Aorta (tissue), 5 donors: ENCODE results near the gene KRTAP5-11. TPM values are rescaled to one million over a fixed set of nuclear protein-coding genes. Genes with fewer than 3 reads are reported as not detected.

ENCODE experiments used
- ATAC-seq: fragments of 200-7000 bp; cut with Tn5 transposase; one replicate; pipeline ENCODE4 v1.9.1; 2022; ENCODE audit warnings: moderate library complexity; ENCODE audit not compliant: low FRiP score
- DNase-seq, 2 donors: peaks; one replicate each; pipeline ENCODE4 v3.0.0-alpha.2; 2020
- H3K27ac ChIP-seq, 2 donors: one replicate each; pipeline ENCODE4 v1.5.1; 2013; ENCODE audit warnings: low read length in 2 of 2, mild to moderate bottlenecking in 2 of 2, moderate library complexity in 2 of 2, control low read depth in 1 of 2, inconsistent platforms in 1 of 2, low read depth in 1 of 2
- H3K27me3 ChIP-seq, 2 donors: one replicate each; pipeline ENCODE4 v1.6.1; 2013; ENCODE audit warnings: control low read depth in 1 of 2, low read length in 1 of 2, mild to moderate bottlenecking in 1 of 2, moderate library complexity in 1 of 2; ENCODE audit not compliant: insufficient read depth in 2 of 2, control insufficient read depth in 1 of 2
- H3K36me3 ChIP-seq, 2 donors: one replicate each; pipeline ENCODE4 v1.6.1; 2013; ENCODE audit warnings: control low read depth in 1 of 2, low read length in 1 of 2, mild to moderate bottlenecking in 1 of 2; ENCODE audit not compliant: insufficient read depth in 2 of 2, control insufficient read depth in 1 of 2
- H3K4me1 ChIP-seq, 2 donors: one replicate each; pipeline ENCODE4 v1.6.1; 2013; ENCODE audit warnings: low read length in 2 of 2, control low read depth in 1 of 2, mild to moderate bottlenecking in 1 of 2, moderate library complexity in 1 of 2; ENCODE audit not compliant: insufficient read depth in 2 of 2, control insufficient read depth in 1 of 2
- H3K4me3 ChIP-seq, 2 donors: one replicate each; pipeline ENCODE4 v1.5.1; 2013; ENCODE audit warnings: low read length in 2 of 2, control low read depth in 1 of 2, mild to moderate bottlenecking in 1 of 2
- H3K9me3 ChIP-seq: one replicate; pipeline ENCODE4 v1.6.1; 2013; ENCODE audit warnings: mild to moderate bottlenecking, low read length; ENCODE audit not compliant: control insufficient read depth
- WGBS, 2 donors: extraction: QIAGEN DNeasy Blood & Tissue Kit; methylation state at CpG; one replicate each; pipeline ENCODE4 v1.1.7; 2013; 5-methylcytosine and 5-hydroxymethylcytosine counted together
- intact Hi-C, 2 donors: fragments of 100-400 bp; cut with DNase I; formaldehyde crosslinking; loops; one replicate each; pipeline versions ENCODE4 v1.14.2 to v1.15.0; 2022
- polyA plus RNA-seq, 2 donors: library from polyadenylated mRNA; stranded (reverse); fragments of 200-250 nt; gene quantifications; one replicate each; pipeline ENCODE4 v1.2.3, GENCODE V29; 2013
- total RNA-seq, 2 donors: library from RNA; stranded (reverse); fragmentation: NEBNext Ultra II Directional; extraction: Animal tissue kit (Norgen Biotek cat#: 25700); gene quantifications; one replicate each; pipeline ENCODE4 v1.2.1, GENCODE V29; 2021
- donor health status: healthy with polysubstance abuse.
- donor health status: Bipolar disorder and iron deficiency.
- donor health status: DM: no; HTN: no; CAD: no.
- donor health status: DM: no; HTN: no; CAD: no.
- donor health status: DM: yes; HTN: yes; CAD: no.

The KRTAP5-11 gene
- total and polyA plus RNA-seq, 4 donors, result not detected

DNA sequence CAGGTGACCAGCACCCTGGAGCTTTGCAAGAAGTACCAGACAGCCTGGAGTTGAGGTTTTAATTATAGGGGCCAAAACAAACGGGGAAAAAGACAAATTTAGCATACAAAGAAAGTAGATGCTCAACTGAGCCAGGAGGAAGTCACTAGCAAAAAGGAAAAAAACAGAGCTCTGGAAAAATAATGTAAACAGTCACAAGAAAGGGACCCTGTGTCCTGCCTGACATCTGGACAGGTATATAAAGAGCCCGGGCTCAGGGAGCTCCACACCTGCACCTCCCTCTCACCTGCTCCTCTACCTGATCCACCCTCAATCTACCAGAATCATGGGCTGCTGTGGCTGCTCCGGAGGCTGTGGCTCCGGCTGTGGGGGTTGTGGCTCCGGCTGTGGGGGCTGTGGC is 17.4 kb downstream of the KRTAP5-11 start, which contains the start of gene KRTAP5-10:
Gene KRTAP5-10, plus strand, starts transcription at position 301 of the 400 bp plus-strand sequence. Its CDS starts 25 bp downstream, at position 326.
- intact Hi-C loops, result no loop called here
- Histone ChIP-seq H3K9me3 (no peaks in the 10 kb centered on the region), H3K36me3 (no peaks in the 10 kb centered on the region), H3K27me3 (peaks cover 0 to 1% of the 10 kb centered on the region in 2 donors), H3K4me1 (no peaks in the 10 kb centered on the region), H3K4me3 (no peak within 1 kb of the TSS), H3K27ac (no peak within 1 kb of the TSS)
- WGBS, 2 donors, result 38 to 59% methylated on average over 4 to 5 of the region's 5 CpGs
- DNase-seq, result no peak
- no peak for ATAC-seq

DNA sequence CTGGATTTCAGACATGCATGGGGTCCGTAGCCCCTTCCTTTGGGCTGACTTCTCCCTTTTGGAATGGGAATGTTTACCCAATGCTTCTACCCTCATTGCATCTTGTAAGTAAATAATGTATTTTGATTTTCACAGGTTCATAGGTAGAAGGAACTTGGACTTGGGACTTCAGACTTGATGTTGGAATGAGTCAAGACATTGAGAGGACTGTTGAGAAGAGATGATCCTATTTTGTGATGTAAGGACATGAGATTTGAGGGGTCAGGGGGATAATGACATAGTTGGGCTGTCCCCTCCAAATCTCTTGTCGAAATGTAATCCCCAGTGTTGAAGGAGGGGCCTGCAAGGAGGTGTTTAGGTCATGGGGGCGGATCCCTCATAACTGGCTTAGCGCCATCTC is 18.2 kb downstream of the KRTAP5-11 start:
- ATAC-seq (no peak), DNase-seq (no peak)
- H3K4me1 ChIP-seq, result no peaks in the 10 kb centered on the region
- WGBS, 2 donors, result 83 to 88% methylated on average over 4 of the region's 4 CpGs
- no peak overlapping the region for H3K4me3 ChIP-seq
- H3K27ac ChIP-seq, result no peak overlapping the region
- intact Hi-C loops, result no loop called here
- H3K27me3 ChIP-seq, result peaks cover 0 to 1% of the 10 kb centered on the region in 2 donors
- H3K36me3 ChIP-seq, result no peaks in the 10 kb centered on the region
- no peaks in the 10 kb centered on the region for H3K9me3 ChIP-seq

DNA sequence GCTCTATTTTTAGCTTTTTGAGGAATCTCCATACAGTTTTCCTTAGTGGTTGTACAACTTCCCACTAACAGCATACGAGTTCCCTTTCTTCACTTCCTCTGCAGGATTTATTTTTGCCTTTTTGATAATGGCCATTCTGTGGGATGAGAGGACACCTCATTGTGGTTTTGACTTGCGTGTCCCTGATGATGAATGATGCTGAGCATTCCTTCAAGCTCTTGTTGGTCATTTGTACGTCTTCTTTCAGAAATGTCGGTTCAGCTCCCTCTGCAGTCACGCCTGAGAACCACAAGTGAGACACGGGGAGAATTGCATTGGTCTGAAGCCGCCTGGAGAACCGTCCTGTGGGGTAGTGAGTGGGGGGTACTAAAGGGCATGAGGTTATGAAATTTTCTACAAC is 19.3 kb downstream of the KRTAP5-11 start:
- Histone ChIP-seq H3K27ac (no peak overlapping the region), H3K9me3 (no peaks in the 10 kb centered on the region), H3K36me3 (no peaks in the 10 kb centered on the region), H3K4me3 (no peak overlapping the region), H3K4me1 (no peaks in the 10 kb centered on the region), H3K27me3 (peaks cover 0 to 1% of the 10 kb centered on the region in 2 donors)
- 29 to 36% methylated on average over 8 of the region's 8 CpGs for WGBS, 2 donors
- intact Hi-C loops, result no loop called here
- ATAC-seq, result no peak
- no peak for DNase-seq

DNA sequence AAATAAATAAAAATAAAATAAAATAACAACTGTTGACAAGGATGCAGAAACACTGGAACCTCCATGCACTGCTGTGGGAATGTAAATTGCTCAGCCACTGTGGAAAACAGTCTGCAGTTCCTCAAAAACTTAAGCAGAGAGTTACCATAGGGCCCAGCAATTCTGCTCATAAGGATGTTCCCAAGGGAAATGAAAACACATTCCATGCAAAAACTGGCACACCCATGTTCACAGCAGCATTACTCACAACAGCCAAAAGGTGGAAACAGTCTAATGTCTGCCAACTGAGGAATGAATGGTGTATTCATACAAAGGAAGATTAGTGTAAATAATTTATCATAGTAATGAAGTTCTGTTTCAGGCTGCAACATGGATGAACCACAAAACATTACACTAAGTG is 20.6 kb downstream of the KRTAP5-11 start:
- intact Hi-C loops, result no loop called here
- Histone ChIP-seq H3K27ac (no peak overlapping the region), H3K4me1 (no peaks in the 10 kb centered on the region), H3K36me3 (no peaks in the 10 kb centered on the region), H3K27me3 (peaks cover 0 to 1% of the 10 kb centered on the region in 2 donors), H3K4me3 (no peak overlapping the region), H3K9me3 (no peaks in the 10 kb centered on the region)
- ATAC-seq (no peak), DNase-seq (no peak)

DNA sequence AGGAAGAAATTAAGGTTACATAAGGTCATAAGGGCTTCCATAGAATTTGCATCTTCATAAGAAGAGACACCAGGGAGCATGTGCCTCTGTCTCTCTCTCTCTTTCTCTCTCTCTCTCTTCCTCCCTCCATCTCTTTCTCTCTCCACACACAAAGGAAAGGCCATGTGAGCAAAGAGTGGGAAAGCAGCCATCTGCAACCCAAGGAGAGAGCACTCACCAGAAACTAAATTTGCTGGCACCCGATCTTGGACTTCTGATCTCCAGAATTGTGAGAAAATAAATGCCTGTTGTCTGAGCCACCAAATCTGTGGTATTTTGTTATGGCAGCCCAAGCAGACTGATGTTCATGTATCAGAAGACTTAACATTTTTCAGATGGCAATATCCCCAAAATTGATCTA is 23.7 kb downstream of the KRTAP5-11 start:
- no peaks in the 10 kb centered on the region for H3K4me1 ChIP-seq
- ATAC-seq, result no peak
- intact Hi-C loops, result no loop called here
- no peaks in the 10 kb centered on the region for H3K36me3 ChIP-seq
- H3K9me3 ChIP-seq, result no peaks in the 10 kb centered on the region
- 50 to 55% methylated on average over 1 of the region's 1 CpG for WGBS, 2 donors
- H3K27me3 ChIP-seq, result peaks cover 0 to 1% of the 10 kb centered on the region in 2 donors
- no peak overlapping the region for H3K4me3 ChIP-seq
- H3K27ac ChIP-seq, result no peak overlapping the region
- DNase-seq, result no peak

DNA sequence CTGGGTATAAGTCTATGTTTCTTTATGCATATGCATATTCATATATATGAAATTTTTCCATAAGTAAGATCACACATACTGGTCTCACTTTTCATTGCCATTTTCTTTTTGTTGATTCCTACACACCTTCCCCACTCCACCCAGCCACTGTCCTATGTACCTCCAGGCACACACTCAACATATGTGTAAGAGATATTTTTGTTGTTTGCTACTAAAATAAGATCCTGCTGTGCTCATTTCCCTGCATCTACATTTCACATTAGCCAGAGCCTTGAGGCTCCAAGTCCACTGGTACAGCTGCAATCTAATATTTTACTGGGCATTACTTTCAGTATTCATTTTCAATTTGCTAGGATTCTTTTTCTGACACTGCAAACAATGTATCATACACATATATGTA is 25.4 kb downstream of the KRTAP5-11 start:
- no peaks in the 10 kb centered on the region for H3K4me1 ChIP-seq
- no peaks in the 10 kb centered on the region for H3K27me3 ChIP-seq
- intact Hi-C loops, result no loop called here
- H3K27ac ChIP-seq, result no peak overlapping the region
- H3K9me3 ChIP-seq, result no peaks in the 10 kb centered on the region
- no peaks in the 10 kb centered on the region for H3K36me3 ChIP-seq
- no peak overlapping the region for H3K4me3 ChIP-seq
- ATAC-seq (no peak), DNase-seq (no peak)

DNA sequence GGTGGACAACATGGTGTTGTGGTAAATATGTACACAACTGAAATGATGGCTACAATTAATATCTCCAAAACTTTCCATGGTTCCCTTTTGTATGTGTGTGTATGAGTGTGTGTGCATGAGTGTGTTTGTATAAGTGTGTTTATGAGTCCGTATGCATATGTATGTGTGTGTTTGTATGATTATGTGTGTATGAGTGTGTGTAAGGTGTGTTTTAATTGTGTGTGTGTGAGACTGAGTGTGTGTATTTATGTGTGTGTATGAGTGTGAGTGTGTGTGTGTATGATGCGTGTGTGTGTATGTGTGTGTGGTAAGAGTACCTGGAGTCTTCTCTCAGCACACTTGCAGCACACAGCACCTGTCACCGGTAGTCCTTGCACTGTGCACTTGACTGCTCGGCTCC is 26.7 kb downstream of the KRTAP5-11 start:
- DNase-seq, result no peak

DNA sequence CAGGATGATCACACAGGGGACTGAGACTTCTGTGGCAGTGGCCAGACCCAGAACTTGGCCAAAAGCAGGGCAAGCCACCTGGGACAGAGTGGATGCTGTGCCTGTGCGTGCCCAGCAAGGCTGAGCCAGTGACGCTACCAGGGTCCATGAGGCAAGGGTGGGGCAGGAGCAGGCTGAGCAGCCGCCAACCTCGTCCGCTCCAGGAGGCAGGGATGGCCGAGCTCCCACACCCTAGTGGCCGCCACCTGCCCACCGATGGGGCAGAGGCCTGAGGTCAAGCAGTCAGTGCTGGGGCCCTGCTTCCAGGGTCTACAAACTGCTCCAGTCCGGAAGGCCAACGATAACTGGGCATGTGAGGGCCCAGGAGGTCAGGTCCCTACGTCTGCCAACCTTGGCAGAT is 27.2 kb downstream of the KRTAP5-11 start:
- intact Hi-C loops, result no loop called here
- peak; percentile 38 for ATAC-seq

More for the DNA sequence above, 26.7 kb downstream of the KRTAP5-11 start:
- intact Hi-C loops, result no loop called here
- Histone ChIP-seq H3K27ac (no peak overlapping the region), H3K36me3 (no peaks in the 10 kb centered on the region), H3K4me1 (no peaks in the 10 kb centered on the region), H3K4me3 (no peak overlapping the region), H3K9me3 (no peaks in the 10 kb centered on the region), H3K27me3 (no peaks in the 10 kb centered on the region)
- 86 to 89% methylated on average over 4 of the region's 4 CpGs for WGBS, 2 donors
- ATAC-seq, result no peak

DNA sequence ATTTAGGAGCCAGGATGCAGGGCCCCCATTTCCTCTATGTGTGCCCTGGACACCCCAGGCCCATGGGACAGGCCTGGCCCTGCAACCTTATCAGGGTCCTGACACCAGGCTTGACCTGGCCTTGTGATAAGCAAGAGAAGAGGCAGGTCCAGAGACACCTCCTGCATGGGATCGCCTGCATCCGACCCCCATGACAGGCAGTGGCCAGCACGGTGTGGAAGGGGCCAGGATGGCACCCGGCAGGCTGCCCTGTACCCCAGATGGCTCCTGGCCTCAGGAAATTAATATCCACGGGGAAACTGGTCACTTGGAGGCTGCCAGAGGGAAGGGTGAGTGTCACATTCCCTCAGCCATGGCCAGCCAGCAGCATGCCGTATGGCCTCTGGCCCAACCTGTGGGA is 27.7 kb downstream of the KRTAP5-11 start:
- WGBS, 2 donors, result 81 to 86% methylated on average over 6 of the region's 6 CpGs
- no peak for DNase-seq

More for the DNA sequence above, 27.2 kb downstream of the KRTAP5-11 start:
- Histone ChIP-seq H3K4me1 (no peaks in the 10 kb centered on the region), H3K27ac (no peak overlapping the region), H3K9me3 (no peaks in the 10 kb centered on the region), H3K4me3 (no peak overlapping the region), H3K36me3 (no peaks in the 10 kb centered on the region), H3K27me3 (no peaks in the 10 kb centered on the region)
- WGBS, 2 donors, result 91% methylated on average over 11 of the region's 11 CpGs
- no peak for DNase-seq

More for the DNA sequence above, 27.7 kb downstream of the KRTAP5-11 start:
- Histone ChIP-seq H3K36me3 (no peaks in the 10 kb centered on the region), H3K27me3 (no peaks in the 10 kb centered on the region), H3K4me3 (no peak overlapping the region), H3K27ac (no peak overlapping the region), H3K9me3 (no peaks in the 10 kb centered on the region), H3K4me1 (no peaks in the 10 kb centered on the region)
- intact Hi-C loops, result no loop called here
- no peak for ATAC-seq
